GM18873 (cell line): Measurements from ENCODE around the gene RYR2.

ENCODE experiments used
- ATAC-seq: cut with Tn5 transposase; IDR thresholded peaks from one replicate; pipeline ENCODE4 v1.9.1; 2021; ENCODE audit warnings: mild to moderate bottlenecking, moderate library complexity, moderate number of reproducible peaks; ENCODE audit not compliant: unreplicated experiment, low FRiP score

RYR2 gene

GRCh38 chr1:237183963-237184540 lies 142.1 kb downstream of the RYR2 start:
- no peak for ATAC-seq

- no peak for ATAC-seq
Observed at GRCh38 chr1:237186675-237187074, 144.7 kb downstream of the RYR2 start.

GRCh38 chr1:237187842-237188241 lies 145.9 kb downstream of the RYR2 start:
- no peak for ATAC-seq

- no peak for ATAC-seq
Observed at GRCh38 chr1:237191403-237191802, 149.4 kb downstream of the RYR2 start.

GRCh38 chr1:237197470-237198425 lies 155.8 kb downstream of the RYR2 start:
- no peak for ATAC-seq

GRCh38 chr1:237199026-237199425 lies 157.0 kb downstream of the RYR2 start:
- no peak for ATAC-seq

GRCh38 chr1:237201155-237201554 lies 159.2 kb downstream of the RYR2 start:
- ATAC-seq, result no peak

GRCh38 chr1:237204841-237205240 lies 162.9 kb downstream of the RYR2 start:
- no peak for ATAC-seq

GRCh38 chr1:237205400-237206064 lies 163.5 kb downstream of the RYR2 start:
- no peak for ATAC-seq

GRCh38 chr1:237206065-237206414 lies 164.1 kb downstream of the RYR2 start:
- no peak for ATAC-seq

- ATAC-seq, result no peak
Observed at GRCh38 chr1:237211031-237211430, 169.0 kb downstream of the RYR2 start.

- no peak for ATAC-seq
Observed at GRCh38 chr1:237211540-237211939, 169.6 kb downstream of the RYR2 start.

GRCh38 chr1:237219751-237220642 lies 178.0 kb downstream of the RYR2 start:
- no peak for ATAC-seq

GRCh38 chr1:237223419-237223818 lies 181.4 kb downstream of the RYR2 start:
- ATAC-seq, result no peak

- no peak for ATAC-seq
Observed at GRCh38 chr1:237226177-237226944, 184.4 kb downstream of the RYR2 start.

- ATAC-seq, result no peak
Observed at GRCh38 chr1:237227476-237227875, 185.5 kb downstream of the RYR2 start.

GRCh38 chr1:237228421-237228820 lies 186.4 kb downstream of the RYR2 start:
- no peak for ATAC-seq

- no peak for ATAC-seq
Observed at GRCh38 chr1:237229333-237229732, 187.3 kb downstream of the RYR2 start.

- ATAC-seq, result no peak
Observed at GRCh38 chr1:237232501-237232900, 190.5 kb downstream of the RYR2 start.

GRCh38 chr1:237235091-237235490 lies 193.1 kb downstream of the RYR2 start:
- no peak for ATAC-seq
